Measurements from ENCODE around the gene TYRP1.

TYRP1 gene

DNA sequence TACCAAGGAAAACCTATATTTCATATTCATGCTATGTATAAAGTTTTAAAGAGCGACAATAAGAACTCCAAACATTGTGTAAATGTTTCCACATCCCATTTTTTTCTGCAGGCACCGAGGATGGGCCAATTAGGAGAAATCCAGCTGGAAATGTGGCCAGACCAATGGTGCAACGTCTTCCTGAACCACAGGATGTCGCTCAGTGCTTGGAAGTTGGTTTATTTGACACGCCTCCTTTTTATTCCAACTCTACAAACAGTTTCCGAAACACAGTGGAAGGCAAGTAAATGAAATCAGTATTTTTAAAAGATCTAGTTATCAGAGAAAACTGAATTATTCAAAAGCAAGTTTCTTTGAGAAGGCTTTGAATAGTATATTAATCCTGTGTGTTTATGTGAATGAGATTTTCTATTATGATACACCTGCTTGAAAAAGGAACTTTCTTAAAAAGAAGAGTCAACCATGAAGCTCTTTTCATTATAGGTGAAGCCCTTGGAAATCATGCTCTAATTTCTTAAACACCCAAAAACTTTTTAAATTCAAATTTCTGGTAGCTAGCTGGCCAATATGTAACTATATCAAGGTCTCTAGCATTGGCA, 9.1 kb downstream of the TYRP1 start:
- DNase-seq (ENCODE audit: low read depth in 2 of 2): peak; percentile 77 to 87

DNA sequence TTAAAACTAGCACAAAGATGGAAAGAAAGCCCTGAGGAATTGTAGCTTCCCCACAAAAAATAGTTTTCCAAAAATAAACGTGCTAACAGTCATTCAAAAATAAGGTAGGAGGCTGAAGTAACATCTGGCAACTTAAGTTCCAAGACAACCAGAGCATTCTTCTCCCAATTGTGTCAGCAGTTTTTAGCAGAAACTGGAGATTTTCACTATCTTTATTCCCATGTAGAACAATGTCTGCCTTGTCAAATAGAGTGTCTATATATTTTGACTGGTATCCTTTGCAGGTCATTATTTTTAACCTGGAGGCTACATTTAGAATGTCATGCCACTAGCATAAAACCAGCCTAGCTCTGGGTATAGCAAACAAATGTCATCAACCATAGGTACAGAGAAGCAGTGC, 10.8 kb downstream of the TYRP1 start:
- no peak overlapping the region for H3K4me3 ChIP-seq (replicated peaks in 1 of 2; ENCODE audit: low read depth in 2 of 2, low read length in 2 of 2)
- TF ChIP-seq, protein P1, sequence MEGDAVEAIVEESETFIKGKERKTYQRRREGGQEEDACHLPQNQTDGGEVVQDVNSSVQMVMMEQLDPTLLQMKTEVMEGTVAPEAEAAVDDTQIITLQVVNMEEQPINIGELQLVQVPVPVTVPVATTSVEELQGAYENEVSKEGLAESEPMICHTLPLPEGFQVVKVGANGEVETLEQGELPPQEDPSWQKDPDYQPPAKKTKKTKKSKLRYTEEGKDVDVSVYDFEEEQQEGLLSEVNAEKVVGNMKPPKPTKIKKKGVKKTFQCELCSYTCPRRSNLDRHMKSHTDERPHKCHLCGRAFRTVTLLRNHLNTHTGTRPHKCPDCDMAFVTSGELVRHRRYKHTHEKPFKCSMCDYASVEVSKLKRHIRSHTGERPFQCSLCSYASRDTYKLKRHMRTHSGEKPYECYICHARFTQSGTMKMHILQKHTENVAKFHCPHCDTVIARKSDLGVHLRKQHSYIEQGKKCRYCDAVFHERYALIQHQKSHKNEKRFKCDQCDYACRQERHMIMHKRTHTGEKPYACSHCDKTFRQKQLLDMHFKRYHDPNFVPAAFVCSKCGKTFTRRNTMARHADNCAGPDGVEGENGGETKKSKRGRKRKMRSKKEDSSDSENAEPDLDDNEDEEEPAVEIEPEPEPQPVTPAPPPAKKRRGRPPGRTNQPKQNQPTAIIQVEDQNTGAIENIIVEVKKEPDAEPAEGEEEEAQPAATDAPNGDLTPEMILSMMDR (IDR thresholded peaks at IDR 0.05; ENCODE audit: low read depth, low read length): no peak
- DNase-seq (ENCODE audit: low read depth in 2 of 2): no peak

More for the DNA sequence above, 9.1 kb downstream of the TYRP1 start:
- no peak overlapping the region for H3K4me3 ChIP-seq (replicated peaks in 1 of 2; ENCODE audit: low read depth in 2 of 2, low read length in 2 of 2)
- TF ChIP-seq, protein P1 (IDR thresholded peaks at IDR 0.05; ENCODE audit: low read depth, low read length): peak; percentile 68

DNA sequence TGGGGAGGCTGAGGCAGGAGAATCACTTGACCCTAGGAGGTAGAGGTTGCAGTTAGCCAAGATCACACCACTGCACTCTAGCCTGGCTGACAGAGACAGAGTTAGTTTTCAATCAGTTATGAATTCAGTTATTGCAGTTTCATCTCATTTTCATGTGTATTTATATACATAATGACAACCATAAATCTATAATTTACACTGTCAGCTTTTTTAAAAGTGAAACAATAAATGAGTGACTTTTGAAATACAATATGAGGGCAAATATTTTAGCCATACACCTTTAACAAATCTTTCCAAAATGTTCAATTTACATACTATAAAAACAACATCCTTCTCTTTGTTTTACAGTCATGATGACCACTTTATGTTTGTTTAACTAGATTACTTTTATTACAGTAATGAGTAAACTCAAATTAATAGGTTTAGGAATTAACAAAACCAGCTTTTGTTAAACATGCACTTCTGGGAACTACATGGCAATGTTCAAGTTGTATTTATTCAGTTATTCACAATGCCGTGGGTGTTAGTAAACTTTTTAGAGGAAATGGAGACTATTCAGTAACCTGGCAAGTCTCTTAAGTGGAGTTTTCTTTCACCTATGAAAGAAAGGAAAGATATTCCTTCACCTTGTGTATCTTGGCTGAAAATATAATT, 12.7 kb downstream of the TYRP1 start:
- TF ChIP-seq, protein P1 (IDR thresholded peaks at IDR 0.05; ENCODE audit: low read depth, low read length): no peak
- no peak for DNase-seq (ENCODE audit: low read depth in 2 of 2)
- no peak overlapping the region for H3K4me3 ChIP-seq (replicated peaks in 1 of 2; ENCODE audit: low read depth in 2 of 2, low read length in 2 of 2)

DNA sequence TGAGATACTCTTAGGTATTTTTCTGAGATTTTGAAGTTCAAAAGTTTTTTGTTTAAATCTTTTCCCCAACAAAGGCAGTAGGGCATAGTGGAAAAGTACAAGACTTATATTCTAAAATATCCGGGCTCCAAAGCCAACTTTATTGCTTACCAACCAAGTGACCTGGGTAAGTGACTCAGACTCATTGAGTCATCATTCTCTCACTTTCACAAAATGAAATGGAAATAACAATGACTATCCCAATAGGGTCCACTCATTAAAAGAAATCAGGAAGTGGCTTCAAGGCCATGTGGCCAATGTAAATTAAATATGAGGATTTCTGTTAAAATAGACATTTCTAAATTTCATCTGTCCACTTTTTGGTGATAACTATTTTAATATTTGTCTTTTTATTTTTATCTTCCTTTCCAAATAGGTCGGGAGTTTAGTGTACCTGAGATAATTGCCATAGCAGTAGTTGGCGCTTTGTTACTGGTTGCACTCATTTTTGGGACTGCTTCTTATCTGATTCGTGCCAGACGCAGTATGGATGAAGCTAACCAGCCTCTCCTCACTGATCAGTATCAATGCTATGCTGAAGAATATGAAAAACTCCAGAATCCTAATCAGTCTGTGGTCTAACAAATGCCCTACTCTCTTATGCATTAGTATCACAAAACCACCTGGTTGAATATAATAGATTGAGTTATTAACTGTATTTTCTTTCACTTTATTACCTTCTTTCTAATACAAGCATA, 15.5 kb downstream of the TYRP1 start:
- no peak overlapping the region for H3K4me3 ChIP-seq (replicated peaks in 1 of 2; ENCODE audit: low read depth in 2 of 2, low read length in 2 of 2)
- TF ChIP-seq, protein P1 (IDR thresholded peaks at IDR 0.05; ENCODE audit: low read depth, low read length): no peak
- DNase-seq (ENCODE audit: low read depth in 2 of 2): peak; percentile 66 to 88

DNA sequence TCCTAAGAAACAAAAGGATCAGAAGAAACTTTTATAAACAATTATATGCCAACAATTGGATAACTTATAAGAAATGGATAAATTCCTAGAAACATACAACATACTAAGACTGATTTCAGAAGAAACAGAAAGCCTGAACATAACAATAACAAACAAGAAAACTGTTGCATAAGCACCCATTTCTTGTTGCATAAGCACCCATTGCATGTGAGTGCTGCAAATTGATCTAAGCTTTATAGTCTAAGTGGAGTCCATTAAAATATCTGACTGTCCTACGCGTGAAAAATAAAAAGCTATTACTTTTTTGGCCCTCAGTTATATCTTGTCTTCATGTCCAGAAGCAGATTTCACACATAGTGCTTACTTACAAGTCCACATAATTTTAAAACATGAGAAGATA, 19.3 kb downstream of the TYRP1 start:
- DNase-seq (ENCODE audit: low read depth in 2 of 2): no peak
- H3K4me3 ChIP-seq (replicated peaks in 1 of 2; ENCODE audit: low read depth in 2 of 2, low read length in 2 of 2): no peak overlapping the region
- TF ChIP-seq, protein P1 (IDR thresholded peaks at IDR 0.05; ENCODE audit: low read depth, low read length): no peak

DNA sequence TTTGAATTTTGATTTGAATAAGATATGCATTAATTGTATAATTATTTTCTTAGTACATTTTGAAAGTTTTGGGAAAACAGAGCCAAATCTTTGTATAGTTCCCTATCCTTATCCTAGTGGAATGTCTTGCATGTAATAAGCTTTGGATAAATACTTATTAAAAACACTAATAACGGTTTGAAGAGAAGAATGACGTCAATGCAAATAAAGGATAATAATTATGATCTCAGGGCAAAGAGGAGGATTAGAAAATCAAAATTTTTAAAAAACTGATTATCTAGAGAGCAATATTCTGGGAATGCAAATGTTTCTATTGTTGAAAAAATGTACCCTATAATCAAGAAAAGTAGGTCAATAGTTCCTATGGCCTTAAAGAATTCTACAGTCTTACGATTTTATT, 22.1 kb downstream of the TYRP1 start:
- TF ChIP-seq, protein P1 (IDR thresholded peaks at IDR 0.05; ENCODE audit: low read depth, low read length): no peak
- DNase-seq (ENCODE audit: low read depth in 2 of 2): no peak
- no peak overlapping the region for H3K4me3 ChIP-seq (replicated peaks in 1 of 2; ENCODE audit: low read depth in 2 of 2, low read length in 2 of 2)

All from cardiac fibroblast (primary cell).